K562 (cell line): ENCODE data around the gene LPCAT1. TPM values are rescaled to one million over a fixed set of nuclear protein-coding genes. Genes with fewer than 3 reads are reported as not detected.

ENCODE experiments used
- CHD2 ChIP-seq: IDR thresholded peaks from 2 replicates; pipeline ENCODE4 v1.6.1; 2011; ENCODE audit warnings: low read depth, low read length
- GTF2E2 ChIP-seq: fragments of 200-800 bp; sonication (Bioruptor generic); IDR thresholded peaks from 2 replicates; pipeline ENCODE4 v1.6.1; 2016; ENCODE audit warnings: missing genetic modification characterization, missing compliant biosample characterization
- ZC3H4 ChIP-seq: sonication (generic); formaldehyde crosslinking; IDR thresholded peaks from 2 replicates; pipeline ENCODE4 v1.9.0; 2021; ENCODE audit warnings: missing genetic modification reagents, borderline replicate concordance
- ZEB2 ChIP-seq: fragments of 450-650 bp; IDR thresholded peaks from 2 replicates; pipeline ENCODE4 v1.6.1; 2016
- ZNF133 ChIP-seq: fragments of 250-450 bp; sonication (Bioruptor Pico); IDR thresholded peaks from 2 replicates; pipeline ENCODE4 v1.4.0; 2020; ENCODE audit warnings: mild to moderate bottlenecking
- polyA plus RNA-seq, 8 experiments: library from polyadenylated mRNA; depleted of rRNA in 4 of 8; stranded (reverse) in 5 of 8; unstranded in 3 of 8; fragments of >200 nt; fragmentation: Nextera tagmentation in 2 of 8; fragmentation: Illumina TruSeq in 1 of 8; extraction: Ambion mirVana in 2 of 8; extraction: Trizol in 1 of 8; gene quantifications; 2 replicates each; pipeline versions ENCODE4 v1.2.1 to v1.2.3, GENCODE V29; 2011 to 2014; ENCODE audit warnings: inconsistent platforms in 1 of 8, missing spikeins in 1 of 8
- total RNA-seq, 7 experiments: library from RNA; depleted of rRNA in 6 of 7; stranded (reverse); fragments of >200 nt in 6 of 7; fragmentation: Illumina TruSeq in 2 of 7; extraction: Trizol in 2 of 7; gene quantifications; 2 replicates each; pipeline versions ENCODE4 v1.2.1 to v1.2.3, GENCODE V29; 2011 to 2021; ENCODE audit warnings: low replicate concordance in 1 of 7
- TF ChIP-seq, protein P1 (sequence below): fragments of 450-650 bp; IDR thresholded peaks from 2 replicates; pipeline ENCODE4 v1.6.1; 2016; ENCODE audit warnings: mild to moderate bottlenecking, moderate library complexity
- TF ChIP-seq, protein P2 (sequence below), 2 experiments: fragments of 450-650 bp; IDR thresholded peaks; 2 replicates each; pipeline ENCODE4 v1.6.1; 2016; ENCODE audit warnings: mild to moderate bottlenecking in 2 of 2, borderline replicate concordance in 1 of 2, low read depth in 1 of 2, moderate library complexity in 1 of 2

The LPCAT1 gene
- total and polyA plus RNA-seq, 9 of the 15 experiments (the other 6 are each of a cell fraction or from before 2014, with no cell fraction given): 0.14 to 18.4 (median 13.9) TPM

DNA sequence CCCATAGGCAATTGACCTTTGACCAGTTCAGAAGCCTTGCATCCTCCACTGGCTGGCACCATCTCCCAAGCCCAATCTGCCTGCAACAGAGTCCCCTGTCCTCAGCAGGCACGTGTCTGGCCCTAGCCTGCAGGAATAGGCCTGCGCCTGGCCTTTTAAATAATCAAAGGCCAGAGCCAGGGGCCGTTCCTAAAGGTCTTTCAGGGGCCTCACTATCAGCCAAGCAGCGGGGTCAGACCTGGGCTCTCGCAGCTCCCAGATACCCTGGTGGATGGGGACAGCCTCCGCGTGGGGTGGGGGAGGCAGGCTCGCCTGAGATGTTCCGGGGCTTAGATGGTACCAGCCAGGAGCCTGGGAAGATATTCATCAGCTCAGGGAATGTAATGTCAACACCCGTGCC is 111.1 kb downstream of the LPCAT1 start (continued):
- TF ChIP-seq, protein P1, sequence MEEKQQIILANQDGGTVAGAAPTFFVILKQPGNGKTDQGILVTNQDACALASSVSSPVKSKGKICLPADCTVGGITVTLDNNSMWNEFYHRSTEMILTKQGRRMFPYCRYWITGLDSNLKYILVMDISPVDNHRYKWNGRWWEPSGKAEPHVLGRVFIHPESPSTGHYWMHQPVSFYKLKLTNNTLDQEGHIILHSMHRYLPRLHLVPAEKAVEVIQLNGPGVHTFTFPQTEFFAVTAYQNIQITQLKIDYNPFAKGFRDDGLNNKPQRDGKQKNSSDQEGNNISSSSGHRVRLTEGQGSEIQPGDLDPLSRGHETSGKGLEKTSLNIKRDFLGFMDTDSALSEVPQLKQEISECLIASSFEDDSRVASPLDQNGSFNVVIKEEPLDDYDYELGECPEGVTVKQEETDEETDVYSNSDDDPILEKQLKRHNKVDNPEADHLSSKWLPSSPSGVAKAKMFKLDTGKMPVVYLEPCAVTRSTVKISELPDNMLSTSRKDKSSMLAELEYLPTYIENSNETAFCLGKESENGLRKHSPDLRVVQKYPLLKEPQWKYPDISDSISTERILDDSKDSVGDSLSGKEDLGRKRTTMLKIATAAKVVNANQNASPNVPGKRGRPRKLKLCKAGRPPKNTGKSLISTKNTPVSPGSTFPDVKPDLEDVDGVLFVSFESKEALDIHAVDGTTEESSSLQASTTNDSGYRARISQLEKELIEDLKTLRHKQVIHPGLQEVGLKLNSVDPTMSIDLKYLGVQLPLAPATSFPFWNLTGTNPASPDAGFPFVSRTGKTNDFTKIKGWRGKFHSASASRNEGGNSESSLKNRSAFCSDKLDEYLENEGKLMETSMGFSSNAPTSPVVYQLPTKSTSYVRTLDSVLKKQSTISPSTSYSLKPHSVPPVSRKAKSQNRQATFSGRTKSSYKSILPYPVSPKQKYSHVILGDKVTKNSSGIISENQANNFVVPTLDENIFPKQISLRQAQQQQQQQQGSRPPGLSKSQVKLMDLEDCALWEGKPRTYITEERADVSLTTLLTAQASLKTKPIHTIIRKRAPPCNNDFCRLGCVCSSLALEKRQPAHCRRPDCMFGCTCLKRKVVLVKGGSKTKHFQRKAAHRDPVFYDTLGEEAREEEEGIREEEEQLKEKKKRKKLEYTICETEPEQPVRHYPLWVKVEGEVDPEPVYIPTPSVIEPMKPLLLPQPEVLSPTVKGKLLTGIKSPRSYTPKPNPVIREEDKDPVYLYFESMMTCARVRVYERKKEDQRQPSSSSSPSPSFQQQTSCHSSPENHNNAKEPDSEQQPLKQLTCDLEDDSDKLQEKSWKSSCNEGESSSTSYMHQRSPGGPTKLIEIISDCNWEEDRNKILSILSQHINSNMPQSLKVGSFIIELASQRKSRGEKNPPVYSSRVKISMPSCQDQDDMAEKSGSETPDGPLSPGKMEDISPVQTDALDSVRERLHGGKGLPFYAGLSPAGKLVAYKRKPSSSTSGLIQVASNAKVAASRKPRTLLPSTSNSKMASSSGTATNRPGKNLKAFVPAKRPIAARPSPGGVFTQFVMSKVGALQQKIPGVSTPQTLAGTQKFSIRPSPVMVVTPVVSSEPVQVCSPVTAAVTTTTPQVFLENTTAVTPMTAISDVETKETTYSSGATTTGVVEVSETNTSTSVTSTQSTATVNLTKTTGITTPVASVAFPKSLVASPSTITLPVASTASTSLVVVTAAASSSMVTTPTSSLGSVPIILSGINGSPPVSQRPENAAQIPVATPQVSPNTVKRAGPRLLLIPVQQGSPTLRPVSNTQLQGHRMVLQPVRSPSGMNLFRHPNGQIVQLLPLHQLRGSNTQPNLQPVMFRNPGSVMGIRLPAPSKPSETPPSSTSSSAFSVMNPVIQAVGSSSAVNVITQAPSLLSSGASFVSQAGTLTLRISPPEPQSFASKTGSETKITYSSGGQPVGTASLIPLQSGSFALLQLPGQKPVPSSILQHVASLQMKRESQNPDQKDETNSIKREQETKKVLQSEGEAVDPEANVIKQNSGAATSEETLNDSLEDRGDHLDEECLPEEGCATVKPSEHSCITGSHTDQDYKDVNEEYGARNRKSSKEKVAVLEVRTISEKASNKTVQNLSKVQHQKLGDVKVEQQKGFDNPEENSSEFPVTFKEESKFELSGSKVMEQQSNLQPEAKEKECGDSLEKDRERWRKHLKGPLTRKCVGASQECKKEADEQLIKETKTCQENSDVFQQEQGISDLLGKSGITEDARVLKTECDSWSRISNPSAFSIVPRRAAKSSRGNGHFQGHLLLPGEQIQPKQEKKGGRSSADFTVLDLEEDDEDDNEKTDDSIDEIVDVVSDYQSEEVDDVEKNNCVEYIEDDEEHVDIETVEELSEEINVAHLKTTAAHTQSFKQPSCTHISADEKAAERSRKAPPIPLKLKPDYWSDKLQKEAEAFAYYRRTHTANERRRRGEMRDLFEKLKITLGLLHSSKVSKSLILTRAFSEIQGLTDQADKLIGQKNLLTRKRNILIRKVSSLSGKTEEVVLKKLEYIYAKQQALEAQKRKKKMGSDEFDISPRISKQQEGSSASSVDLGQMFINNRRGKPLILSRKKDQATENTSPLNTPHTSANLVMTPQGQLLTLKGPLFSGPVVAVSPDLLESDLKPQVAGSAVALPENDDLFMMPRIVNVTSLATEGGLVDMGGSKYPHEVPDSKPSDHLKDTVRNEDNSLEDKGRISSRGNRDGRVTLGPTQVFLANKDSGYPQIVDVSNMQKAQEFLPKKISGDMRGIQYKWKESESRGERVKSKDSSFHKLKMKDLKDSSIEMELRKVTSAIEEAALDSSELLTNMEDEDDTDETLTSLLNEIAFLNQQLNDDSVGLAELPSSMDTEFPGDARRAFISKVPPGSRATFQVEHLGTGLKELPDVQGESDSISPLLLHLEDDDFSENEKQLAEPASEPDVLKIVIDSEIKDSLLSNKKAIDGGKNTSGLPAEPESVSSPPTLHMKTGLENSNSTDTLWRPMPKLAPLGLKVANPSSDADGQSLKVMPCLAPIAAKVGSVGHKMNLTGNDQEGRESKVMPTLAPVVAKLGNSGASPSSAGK: no peak
- no peak for TF ChIP-seq ZNF133 (CRISPR knock-in tag)
- no peak for TF ChIP-seq GTF2E2 (tag)
- TF ChIP-seq, protein P2, sequence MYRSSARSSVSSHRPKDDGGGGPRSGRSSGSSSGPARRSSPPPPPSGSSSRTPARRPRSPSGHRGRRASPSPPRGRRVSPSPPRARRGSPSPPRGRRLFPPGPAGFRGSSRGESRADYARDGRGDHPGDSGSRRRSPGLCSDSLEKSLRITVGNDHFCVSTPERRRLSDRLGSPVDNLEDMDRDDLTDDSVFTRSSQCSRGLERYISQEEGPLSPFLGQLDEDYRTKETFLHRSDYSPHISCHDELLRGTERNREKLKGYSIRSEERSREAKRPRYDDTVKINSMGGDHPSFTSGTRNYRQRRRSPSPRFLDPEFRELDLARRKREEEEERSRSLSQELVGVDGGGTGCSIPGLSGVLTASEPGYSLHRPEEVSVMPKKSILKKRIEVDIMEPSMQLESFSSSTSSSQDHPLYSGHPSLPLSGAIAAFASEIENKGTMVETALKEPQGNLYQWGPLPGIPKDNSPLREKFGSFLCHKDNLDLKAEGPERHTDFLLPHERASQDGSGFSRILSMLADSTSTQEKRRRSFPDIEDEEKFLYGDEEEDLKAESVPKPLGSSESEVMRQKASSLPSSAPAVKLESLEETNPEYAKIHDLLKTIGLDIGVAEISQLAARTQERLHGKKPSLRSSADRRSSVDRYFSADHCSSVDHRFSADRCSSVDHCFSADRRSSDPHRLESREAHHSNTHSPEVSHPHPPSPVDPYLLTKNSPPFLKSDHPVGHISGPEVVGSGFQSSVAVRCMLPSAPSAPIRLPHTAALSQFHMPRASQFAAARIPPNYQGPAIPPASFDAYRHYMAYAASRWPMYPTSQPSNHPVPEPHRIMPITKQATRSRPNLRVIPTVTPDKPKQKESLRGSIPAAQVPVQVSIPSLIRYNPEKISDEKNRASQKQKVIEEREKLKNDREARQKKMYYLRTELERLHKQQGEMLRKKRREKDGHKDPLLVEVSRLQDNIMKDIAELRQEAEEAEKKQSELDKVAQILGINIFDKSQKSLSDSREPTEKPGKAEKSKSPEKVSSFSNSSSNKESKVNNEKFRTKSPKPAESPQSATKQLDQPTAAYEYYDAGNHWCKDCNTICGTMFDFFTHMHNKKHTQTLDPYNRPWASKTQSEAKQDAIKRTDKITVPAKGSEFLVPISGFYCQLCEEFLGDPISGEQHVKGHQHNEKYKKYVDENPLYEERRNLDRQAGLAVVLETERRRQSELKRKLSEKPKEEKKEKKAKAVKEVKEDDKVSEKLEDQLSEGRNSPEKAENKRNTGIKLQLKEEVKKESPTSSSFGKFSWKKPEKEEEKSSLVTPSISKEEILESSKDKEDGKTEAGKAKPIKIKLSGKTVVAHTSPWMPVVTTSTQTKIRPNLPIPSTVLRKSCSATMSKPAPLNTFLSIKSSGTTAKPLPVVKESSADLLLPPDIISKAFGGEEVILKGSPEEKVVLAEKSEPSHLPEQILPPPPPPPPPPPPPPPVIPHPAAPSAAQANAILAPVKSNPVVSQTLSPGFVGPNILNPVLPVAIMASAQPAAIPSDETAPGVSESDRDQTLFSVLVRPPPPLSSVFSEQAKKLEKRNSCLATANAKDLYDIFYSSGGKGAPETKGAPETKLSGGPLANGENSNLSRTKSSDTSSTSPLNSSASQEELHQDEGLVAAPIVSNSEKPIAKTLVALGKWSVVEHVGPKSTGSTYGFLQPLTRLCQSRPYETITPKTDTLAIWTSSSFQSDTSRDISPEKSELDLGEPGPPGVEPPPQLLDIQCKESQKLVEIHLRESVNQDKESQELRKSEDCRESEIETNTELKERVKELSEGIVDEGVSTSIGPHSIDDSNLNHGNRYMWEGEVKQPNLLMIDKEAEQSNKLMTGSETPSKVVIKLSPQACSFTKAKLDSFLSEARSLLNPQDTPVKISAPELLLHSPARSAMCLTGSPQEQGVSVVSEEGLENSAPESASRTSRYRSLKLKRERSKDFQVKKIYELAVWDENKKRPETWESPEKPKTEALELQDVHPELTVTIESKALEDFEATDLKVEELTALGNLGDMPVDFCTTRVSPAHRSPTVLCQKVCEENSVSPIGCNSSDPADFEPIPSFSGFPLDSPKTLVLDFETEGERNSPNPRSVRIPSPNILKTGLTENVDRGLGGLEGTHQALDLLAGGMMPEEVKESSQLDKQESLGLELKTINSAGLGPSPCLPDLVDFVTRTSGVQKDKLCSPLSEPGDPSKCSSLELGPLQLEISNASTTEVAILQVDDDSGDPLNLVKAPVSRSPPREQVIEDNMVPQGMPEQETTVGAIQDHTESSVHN (IDR thresholded peaks at IDR 0.05; ENCODE audit: borderline replicate concordance in 1 of 2, low read depth in 1 of 2): no peak
- no peak for TF ChIP-seq ZC3H4 (CRISPR knock-in tag)
- no peak for TF ChIP-seq CHD2
- no peak for TF ChIP-seq ZEB2
